GM12878 (cell line): ENCODE results near the gene CUEDC1. TPM values are rescaled to one million over a fixed set of nuclear protein-coding genes. Genes with fewer than 3 reads are reported as not detected.

ENCODE experiments used
- ATAC-seq: fragments of 200-7000 bp; cut with Tn5 transposase; 3 replicates; pipeline ENCODE4 v1.9.1; 2020; ENCODE audit warnings: mild to moderate bottlenecking, moderate library complexity
- BruUV-seq: library from RNA; stranded (reverse); fragments of 400-500 nt; replicated peaks from 2 replicates; lab custom pipeline; 2021; lab: Mats Ljungman, UMichigan
- CTCF ChIA-PET: fragments of 300-600 bp; sonication (Branson Sonifier 250); formaldehyde crosslinking; extraction: SDS; loops from one replicate; lab custom pipeline; 2021; ENCODE audit warnings: inconsistent platforms; lab: Yijun Ruan, JAX
- POLR2A ChIA-PET: fragments of 350-600 bp; formaldehyde crosslinking; extraction: SDS; loops from one replicate; lab custom pipeline; 2021; ENCODE audit warnings: inconsistent platforms; lab: Charles Lee
- RAD21 ChIA-PET: fragments of 300-600 bp; sonication (Branson Sonifier 250); formaldehyde crosslinking; loops from one replicate; lab custom pipeline; 2023; ENCODE audit warnings: antibody characterized with exemption; ENCODE audit not compliant: unreplicated experiment; lab: Charles Lee
- SMC1A ChIA-PET: fragments of 300-600 bp; sonication (Branson Sonifier 250); formaldehyde crosslinking; loops from one replicate; lab custom pipeline; 2023; ENCODE audit not compliant: unreplicated experiment, uncharacterized antibody; lab: Charles Lee
- DNase-seq: peaks from one replicate; pipeline ENCODE4 v3.0.0-alpha.2; 2011; ENCODE audit warnings: low read depth, low spot score
- FAIRE-seq: peaks from 3 replicates; lab custom pipeline; 2011; peaks lifted over from hg19 to GRCh38; lab: Jason Lieb, UNC
- H2AFZ ChIP-seq: 2 replicates; pipeline ENCODE4 v1.6.0; 2011; ENCODE audit warnings: low read depth, low read length, control low read depth; ENCODE audit not compliant: control insufficient read depth
- H3K27ac ChIP-seq: 2 replicates; pipeline ENCODE4 v1.5.1; 2011; ENCODE audit warnings: control low read depth; ENCODE audit not compliant: control insufficient read depth, insufficient read depth
- H3K27me3 ChIP-seq, 2 experiments: replicated peaks in 1 of 2; 2 replicates each; pipeline versions ENCODE4 v1.6.0 to v1.6.1; 2011; ENCODE audit warnings: low read length in 1 of 2; ENCODE audit not compliant: control insufficient read depth in 2 of 2, insufficient read depth in 2 of 2
- H3K36me3 ChIP-seq, 2 experiments: 2 replicates each; pipeline ENCODE4 v1.5.1; 2011; ENCODE audit warnings: low read length in 1 of 2; ENCODE audit not compliant: control insufficient read depth in 2 of 2, insufficient read depth in 2 of 2
- H3K4me1 ChIP-seq: 2 replicates; pipeline ENCODE4 v1.6.1; 2011; ENCODE audit warnings: mild to moderate bottlenecking, low read length, moderate library complexity, mixed read lengths; ENCODE audit not compliant: control insufficient read depth, insufficient read depth
- H3K4me2 ChIP-seq: 2 replicates; pipeline ENCODE4 v1.6.0; 2011; ENCODE audit warnings: control low read depth; ENCODE audit not compliant: control insufficient read depth, insufficient read depth
- H3K4me3 ChIP-seq: fragments of 200-600 bp; sonication (generic); 2 replicates; pipeline ENCODE4 v1.5.1; 2016
- H3K79me2 ChIP-seq: 2 replicates; pipeline ENCODE4 v1.6.0; 2011; ENCODE audit warnings: low read length; ENCODE audit not compliant: control insufficient read depth, insufficient read depth
- H3K9ac ChIP-seq: 2 replicates; pipeline ENCODE4 v1.8.0; 2011; ENCODE audit warnings: low read length, control low read depth, mixed read lengths; ENCODE audit not compliant: control insufficient read depth, insufficient read depth
- H3K9me3 ChIP-seq: replicated peaks from 3 replicates; pipeline ENCODE4 v1.5.1; 2011; ENCODE audit warnings: mild to moderate bottlenecking, low read length; ENCODE audit not compliant: control insufficient read depth, insufficient read depth
- H4K20me1 ChIP-seq: 2 replicates; pipeline ENCODE4 v1.6.0; 2011; ENCODE audit not compliant: control insufficient read depth, insufficient read depth
- ATF7 ChIP-seq: fragments of 450-650 bp; IDR thresholded peaks from 2 replicates; pipeline ENCODE4 v1.6.1; 2016; ENCODE audit warnings: low read depth, mild to moderate bottlenecking
- FOS ChIP-seq: IDR thresholded peaks from 3 replicates; pipeline ENCODE4 v1.6.1; 2011; ENCODE audit warnings: borderline replicate concordance; ENCODE audit not compliant: insufficient read length; ENCODE audit errors: extremely low read depth
- RAD51 ChIP-seq: fragments of 450-650 bp; IDR thresholded peaks from 2 replicates; pipeline ENCODE4 v1.6.1; 2016; ENCODE audit warnings: moderate library complexity, mild to moderate bottlenecking, inconsistent platforms
- SMC3 ChIP-seq: IDR thresholded peaks from 2 replicates; pipeline ENCODE4 v1.6.1; 2011; ENCODE audit warnings: low read length, improper control_type of control experiment, borderline replicate concordance
- WGBS: methylation state at CpG from one replicate; pipeline ENCODE4 v1.1.6; 2016; ENCODE audit warnings: low lambda C conversion rate; ENCODE audit not compliant: insufficient replicate concordance, insufficient coverage; ENCODE audit errors: missing lambda C conversion rate; 5-methylcytosine and 5-hydroxymethylcytosine counted together
- in situ Hi-C: fragments of 300-500 bp; cut with MboI; formaldehyde crosslinking; loops from 9 replicates; pipeline ENCODE4 v1.14.3; 2018; ENCODE audit warnings: mixed read lengths
- intact Hi-C: fragments of 100-400 bp; cut with micrococcal nuclease; formaldehyde crosslinking; loops from one replicate; pipeline ENCODE4 v1.14.2; 2022; ENCODE audit not compliant: unreplicated experiment
- polyA plus RNA-seq, 11 experiments: library from polyadenylated mRNA; depleted of rRNA in 4 of 11; unstranded in 6 of 11; stranded (reverse) in 5 of 11; fragments of >200 nt; fragmentation: Nextera tagmentation in 4 of 11; fragmentation: Illumina TruSeq in 1 of 11; extraction: Ambion mirVana in 4 of 11; extraction: Trizol in 1 of 11; gene quantifications; 1 replicate in 1 of 11; 2 replicates in 10 of 11; pipeline versions ENCODE4 v1.2.1 to v1.2.3, GENCODE V29; 2011 to 2016; ENCODE audit warnings: inconsistent platforms in 2 of 11, missing spikeins in 2 of 11, low read depth in 1 of 11
- total RNA-seq, 4 experiments: library from RNA; depleted of rRNA in 3 of 4; stranded (reverse); fragments of >200 nt in 3 of 4; fragmentation: Illumina TruSeq in 1 of 4; extraction: Trizol in 1 of 4; gene quantifications; 2 replicates each; pipeline versions ENCODE4 v1.2.1 to v1.2.3, GENCODE V29; 2013 to 2021
- TF ChIP-seq, protein P1 (sequence below): IDR thresholded peaks from 2 replicates; pipeline ENCODE4 v1.6.1; 2011; ENCODE audit warnings: borderline replicate concordance, low read depth, mild to moderate bottlenecking, moderate library complexity, low read length; ENCODE audit not compliant: insufficient read depth, poor library complexity, severe bottlenecking

The CUEDC1 gene
- total and polyA plus RNA-seq, 10 of the 15 experiments (the other 5 are each of a cell fraction or from before 2014, with no cell fraction given): 0.24 to 7.4 (median 1.8) TPM

DNA sequence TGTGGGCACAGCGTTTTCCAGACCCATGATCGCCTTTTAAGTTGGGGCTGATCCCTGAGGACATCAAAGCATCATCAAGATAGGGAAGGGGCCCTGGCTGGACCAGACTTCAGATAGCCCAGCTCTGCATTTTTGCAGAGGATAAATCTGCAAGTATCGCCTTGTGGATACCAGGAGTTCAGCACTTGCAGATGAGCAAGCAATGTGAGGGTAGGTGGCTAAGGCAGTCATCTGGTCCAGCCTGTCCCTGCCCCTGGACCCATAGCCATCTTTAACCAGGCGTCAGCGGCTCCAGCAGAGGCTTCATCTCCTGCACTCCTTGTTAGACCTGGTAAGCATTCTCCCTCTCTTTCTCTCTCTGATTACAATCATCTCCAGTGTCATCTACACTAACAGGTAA, 96.4 kb downstream of the CUEDC1 start:
- H3K4me1 ChIP-seq: peaks cover 3% of the 10 kb centered on the region; the same call in 1 of the 2 replicates
- no peaks in the 10 kb centered on the region for H4K20me1 ChIP-seq
- H2AFZ ChIP-seq: no peak overlapping the region
- WGBS: 71% methylated on average over 5 of the region's 5 CpGs
- ChIA-PET CTCF (interaction anchor here (0.6 to 18.2 kb wide), 27 partner anchors 8 to 341 kb away, joined by 3 to 708 read pairs (median 6); partner anchors contain the start of genes CUEDC1, MRPS23 and SRSF1), RAD21 (interaction anchor here (0.7 to 10.0 kb wide), 17 partner anchors 11 to 277 kb away, joined by 3 to 239 read pairs (median 7); partner anchors contain the start of genes SRSF1 and VEZF1), SMC1A (interaction anchor here (0.7 to 14.5 kb wide), 20 partner anchors 9 to 255 kb away, joined by 3 to 341 read pairs (median 10); partner anchors contain the start of genes MRPS23 and SRSF1), POLR2A (interaction anchor here (0.7 to 4.0 kb wide), 4 partner anchors 81 to 140 kb away, joined by 3 to 17 read pairs (median 6); no protein-coding TSS in a partner anchor)
- no peak for FAIRE-seq
- TF ChIP-seq FOS (no peak), ATF7 (no peak), SMC3 (no peak), RAD51 (no peak)
- TF ChIP-seq, protein P1, sequence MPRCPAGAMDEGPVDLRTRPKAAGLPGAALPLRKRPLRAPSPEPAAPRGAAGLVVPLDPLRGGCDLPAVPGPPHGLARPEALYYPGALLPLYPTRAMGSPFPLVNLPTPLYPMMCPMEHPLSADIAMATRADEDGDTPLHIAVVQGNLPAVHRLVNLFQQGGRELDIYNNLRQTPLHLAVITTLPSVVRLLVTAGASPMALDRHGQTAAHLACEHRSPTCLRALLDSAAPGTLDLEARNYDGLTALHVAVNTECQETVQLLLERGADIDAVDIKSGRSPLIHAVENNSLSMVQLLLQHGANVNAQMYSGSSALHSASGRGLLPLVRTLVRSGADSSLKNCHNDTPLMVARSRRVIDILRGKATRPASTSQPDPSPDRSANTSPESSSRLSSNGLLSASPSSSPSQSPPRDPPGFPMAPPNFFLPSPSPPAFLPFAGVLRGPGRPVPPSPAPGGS: no peak
- no peak overlapping the region for H3K4me3 ChIP-seq
- no peaks in the 10 kb centered on the region; a peak in 2 of 4 replicates for H3K27me3 ChIP-seq
- no peak overlapping the region for H3K4me2 ChIP-seq
- intact Hi-C loops (loop anchor here (1.0 to 10.0 kb wide), 4 partner anchors 33 to 254 kb away; partner anchors contain the start of gene DYNLL2), in situ Hi-C loops (no loop called here)
- H3K9ac ChIP-seq: no peak overlapping the region
- H3K9me3 ChIP-seq: no peaks in the 10 kb centered on the region
- DNase-seq: no peak
- no peaks in the 10 kb centered on the region for H3K36me3 ChIP-seq
- H3K79me2 ChIP-seq: no peaks in the 10 kb centered on the region
- BruUV-seq: no TSS peak
- no peak overlapping the region for H3K27ac ChIP-seq
- no peak for ATAC-seq
